ENCODE measurements around the gene FOXL2NB.

GRCh38 chr3:138985932-138986331 is 38.9 kb downstream of the FOXL2NB start:
- TF ChIP-seq, protein P1, sequence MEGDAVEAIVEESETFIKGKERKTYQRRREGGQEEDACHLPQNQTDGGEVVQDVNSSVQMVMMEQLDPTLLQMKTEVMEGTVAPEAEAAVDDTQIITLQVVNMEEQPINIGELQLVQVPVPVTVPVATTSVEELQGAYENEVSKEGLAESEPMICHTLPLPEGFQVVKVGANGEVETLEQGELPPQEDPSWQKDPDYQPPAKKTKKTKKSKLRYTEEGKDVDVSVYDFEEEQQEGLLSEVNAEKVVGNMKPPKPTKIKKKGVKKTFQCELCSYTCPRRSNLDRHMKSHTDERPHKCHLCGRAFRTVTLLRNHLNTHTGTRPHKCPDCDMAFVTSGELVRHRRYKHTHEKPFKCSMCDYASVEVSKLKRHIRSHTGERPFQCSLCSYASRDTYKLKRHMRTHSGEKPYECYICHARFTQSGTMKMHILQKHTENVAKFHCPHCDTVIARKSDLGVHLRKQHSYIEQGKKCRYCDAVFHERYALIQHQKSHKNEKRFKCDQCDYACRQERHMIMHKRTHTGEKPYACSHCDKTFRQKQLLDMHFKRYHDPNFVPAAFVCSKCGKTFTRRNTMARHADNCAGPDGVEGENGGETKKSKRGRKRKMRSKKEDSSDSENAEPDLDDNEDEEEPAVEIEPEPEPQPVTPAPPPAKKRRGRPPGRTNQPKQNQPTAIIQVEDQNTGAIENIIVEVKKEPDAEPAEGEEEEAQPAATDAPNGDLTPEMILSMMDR (IDR thresholded peaks at IDR 0.05) = no peak
- no peak for TF ChIP-seq EP300 (IDR thresholded peaks at IDR 0.05)

Data from stomach (tissue), 4 donors.